Bronchial epithelial cell (primary cell): ENCODE measurements around the gene TANK. TPM values are rescaled to one million over a fixed set of nuclear protein-coding genes. Genes with fewer than 3 reads are reported as not detected.

Source experiments
- DNase-seq: peaks from one replicate; pipeline ENCODE4 v3.0.0-alpha.2; 2010; ENCODE audit warnings: low read depth
- FAIRE-seq: peaks from 2 replicates; lab custom pipeline; 2011; peaks lifted over from hg19 to GRCh38; lab: Jason Lieb, UNC
- H3K27me3 ChIP-seq: 2 replicates; pipeline ENCODE4 v1.5.1; 2011; ENCODE audit warnings: low read length; ENCODE audit not compliant: control insufficient read depth, insufficient read depth
- H3K36me3 ChIP-seq: 2 replicates; pipeline ENCODE4 v1.5.1; 2011; ENCODE audit warnings: low read length; ENCODE audit not compliant: control insufficient read depth, insufficient read depth
- H3K4me3 ChIP-seq: 2 replicates; pipeline ENCODE4 v1.5.1; 2011; ENCODE audit warnings: mild to moderate bottlenecking, low read depth, low read length, control low read depth
- total RNA-seq: library from RNA; depleted of rRNA; stranded (reverse); fragments of >200 nt; gene quantifications from 2 replicates; pipeline ENCODE4 v1.2.1, GENCODE V29; 2014
- TF ChIP-seq, protein P1 (sequence below): IDR thresholded peaks from 2 replicates; pipeline ENCODE4 v1.5.1; 2011; ENCODE audit warnings: mild to moderate bottlenecking, moderate library complexity, low read length, control low read depth, inconsistent platforms; ENCODE audit not compliant: insufficient read depth, severe bottlenecking

Gene TANK
- total RNA-seq, 1 donor from 2014 or later, result 43.2 TPM

DNA sequence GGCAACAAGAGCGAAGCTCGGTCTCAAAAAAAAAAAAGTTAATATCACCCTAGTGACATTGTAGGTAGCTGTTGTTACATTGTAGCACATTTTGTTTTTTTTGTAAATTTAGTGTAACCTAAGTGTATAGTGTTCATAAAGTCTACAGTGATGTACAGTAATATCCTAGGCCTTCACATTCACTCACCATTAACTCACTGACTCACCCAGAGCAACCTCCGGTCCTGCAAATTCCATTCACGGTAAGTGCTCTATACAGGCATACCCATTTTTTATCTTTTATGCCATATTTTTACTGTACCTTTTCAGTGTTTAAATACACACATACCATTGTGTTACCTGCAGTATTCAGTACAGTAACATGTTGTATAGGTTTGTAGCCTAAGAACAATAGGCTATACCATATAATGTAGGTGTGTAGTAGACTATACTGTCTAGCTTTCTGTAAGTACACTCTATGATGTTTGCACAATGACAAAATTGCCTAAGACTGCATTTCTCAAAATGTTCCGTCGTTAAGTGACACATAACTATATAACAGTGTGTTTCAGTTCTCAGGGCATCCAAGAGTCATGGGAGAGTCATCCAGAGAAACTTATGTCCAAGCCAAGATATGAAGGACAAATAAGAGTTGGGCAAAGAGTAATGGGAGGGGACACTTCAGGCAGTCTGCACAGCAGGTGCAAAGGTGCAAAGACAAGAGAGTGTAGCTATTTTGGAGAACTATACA, 68.4 kb downstream of the TANK start:
- DNase-seq, result peak; percentile 47
- no peak for FAIRE-seq

GRCh38 chr2:161230959-161231358, 70.7 kb downstream of the TANK start:
- Histone ChIP-seq H3K4me3 (no peak overlapping the region), H3K27me3 (no peaks in the 10 kb centered on the region), H3K36me3 (peaks cover 6% of the 10 kb centered on the region)
- no peak for DNase-seq
- TF ChIP-seq, protein P1, sequence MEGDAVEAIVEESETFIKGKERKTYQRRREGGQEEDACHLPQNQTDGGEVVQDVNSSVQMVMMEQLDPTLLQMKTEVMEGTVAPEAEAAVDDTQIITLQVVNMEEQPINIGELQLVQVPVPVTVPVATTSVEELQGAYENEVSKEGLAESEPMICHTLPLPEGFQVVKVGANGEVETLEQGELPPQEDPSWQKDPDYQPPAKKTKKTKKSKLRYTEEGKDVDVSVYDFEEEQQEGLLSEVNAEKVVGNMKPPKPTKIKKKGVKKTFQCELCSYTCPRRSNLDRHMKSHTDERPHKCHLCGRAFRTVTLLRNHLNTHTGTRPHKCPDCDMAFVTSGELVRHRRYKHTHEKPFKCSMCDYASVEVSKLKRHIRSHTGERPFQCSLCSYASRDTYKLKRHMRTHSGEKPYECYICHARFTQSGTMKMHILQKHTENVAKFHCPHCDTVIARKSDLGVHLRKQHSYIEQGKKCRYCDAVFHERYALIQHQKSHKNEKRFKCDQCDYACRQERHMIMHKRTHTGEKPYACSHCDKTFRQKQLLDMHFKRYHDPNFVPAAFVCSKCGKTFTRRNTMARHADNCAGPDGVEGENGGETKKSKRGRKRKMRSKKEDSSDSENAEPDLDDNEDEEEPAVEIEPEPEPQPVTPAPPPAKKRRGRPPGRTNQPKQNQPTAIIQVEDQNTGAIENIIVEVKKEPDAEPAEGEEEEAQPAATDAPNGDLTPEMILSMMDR, result no peak
- FAIRE-seq, result peak; percentile 72

More for the DNA sequence above, 68.4 kb downstream of the TANK start:
- no peaks in the 10 kb centered on the region for H3K27me3 ChIP-seq
- no peak overlapping the region for H3K4me3 ChIP-seq
- peaks cover 8% of the 10 kb centered on the region for H3K36me3 ChIP-seq
- TF ChIP-seq, protein P1, result no peak

DNA sequence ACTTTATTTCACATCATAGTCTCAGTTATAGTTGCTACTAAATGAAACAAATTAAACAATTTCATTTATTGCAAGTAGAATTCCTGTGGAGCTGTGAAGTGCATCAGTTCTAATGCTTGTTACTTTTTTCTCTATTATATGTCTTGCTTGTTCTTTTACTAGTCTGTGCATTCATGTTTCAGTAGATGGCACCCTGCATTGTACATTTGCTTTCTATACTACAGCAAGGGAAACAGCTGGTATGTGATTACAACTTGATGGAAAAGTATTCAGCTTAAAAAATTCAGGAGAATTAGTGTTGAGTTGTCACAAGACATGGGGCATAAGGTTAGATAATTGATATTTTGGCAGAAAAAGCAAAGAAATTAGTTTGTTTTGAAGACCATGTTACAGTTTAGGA, 72.3 kb downstream of the TANK start:
- H3K4me3 ChIP-seq, result no peak overlapping the region
- no peaks in the 10 kb centered on the region for H3K27me3 ChIP-seq
- TF ChIP-seq, protein P1, result no peak
- peaks cover 6% of the 10 kb centered on the region for H3K36me3 ChIP-seq
- DNase-seq (no peak), FAIRE-seq (no peak)

DNA sequence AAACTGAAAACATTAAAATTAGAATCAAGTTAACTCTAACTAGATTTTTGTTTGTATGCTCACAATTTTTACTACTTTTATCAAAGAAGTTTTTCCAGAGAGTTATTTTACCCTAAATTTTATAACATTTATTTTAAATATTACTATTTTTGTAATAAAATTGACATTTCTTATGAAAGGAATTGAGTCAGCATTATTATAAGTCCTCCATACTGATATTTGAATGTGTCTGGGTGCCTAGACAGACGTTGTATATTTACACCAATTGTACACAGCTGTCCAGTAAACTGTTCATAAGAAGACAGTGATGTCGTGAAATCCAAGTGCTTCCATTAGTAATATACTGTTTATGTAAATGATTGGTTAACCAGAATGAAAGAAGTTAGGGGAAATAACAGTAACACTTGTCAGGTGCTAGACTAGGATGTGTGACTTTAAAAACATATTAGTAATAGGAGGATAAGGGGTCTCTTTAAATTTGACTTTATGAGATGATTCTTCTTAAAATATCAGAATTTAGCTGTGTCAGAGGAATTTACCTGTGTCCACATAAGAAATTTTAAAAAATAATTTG, 73.7 kb downstream of the TANK start:
- TF ChIP-seq, protein P1, result no peak
- Histone ChIP-seq H3K36me3 (peaks cover 6% of the 10 kb centered on the region), H3K4me3 (no peak overlapping the region), H3K27me3 (no peaks in the 10 kb centered on the region)
- DNase-seq, result no peak
- FAIRE-seq, result no peak

- FAIRE-seq (no peak), DNase-seq (no peak)
- H3K27me3 ChIP-seq, result no peaks in the 10 kb centered on the region
- no peak overlapping the region for H3K4me3 ChIP-seq
- TF ChIP-seq, protein P1, result no peak
- H3K36me3 ChIP-seq, result peaks cover 6% of the 10 kb centered on the region
Observed at GRCh38 chr2:161234627-161235026, 74.4 kb downstream of the TANK start.
